Neuronal stem cell (in vitro differentiated cells): Measurements from ENCODE around the gene BRD3.
A peak's percentile ranks its signal among the peaks of the same experiment; 100 is the strongest.

Source experiments
- DNase-seq: peaks from one replicate; pipeline ENCODE4 v3.0.0-alpha.2; 2013; ENCODE audit warnings: low spot score
- H2AFZ ChIP-seq: one replicate; pipeline ENCODE4 v1.6.1; 2013; ENCODE audit warnings: mild to moderate bottlenecking, low read length, inconsistent platforms
- H2AK5ac ChIP-seq: 2 replicates; pipeline ENCODE4 v1.6.1; 2013; ENCODE audit warnings: low read depth, mild to moderate bottlenecking, inconsistent platforms, low read length, moderate library complexity, mixed read lengths
- H2BK120ac ChIP-seq: 2 replicates; pipeline ENCODE4 v1.6.1; 2013; ENCODE audit warnings: low read depth, mild to moderate bottlenecking, inconsistent platforms, low read length, moderate library complexity, mixed read lengths
- H2BK12ac ChIP-seq: one replicate; pipeline ENCODE4 v1.6.1; 2013; ENCODE audit warnings: low read length, inconsistent platforms
- H2BK15ac ChIP-seq: 2 replicates; pipeline ENCODE4 v1.6.1; 2013; ENCODE audit warnings: mild to moderate bottlenecking, low read length, inconsistent platforms, mixed read lengths
- H2BK5ac ChIP-seq: one replicate; pipeline ENCODE4 v1.6.1; 2013; ENCODE audit warnings: inconsistent platforms, mild to moderate bottlenecking, low read length, moderate library complexity
- H3K14ac ChIP-seq: one replicate; pipeline ENCODE4 v1.6.1; 2013; ENCODE audit warnings: low read length, inconsistent platforms
- H3K18ac ChIP-seq: 2 replicates; pipeline ENCODE4 v1.6.1; 2013; ENCODE audit warnings: low read length, inconsistent platforms
- H3K23ac ChIP-seq: 2 replicates; pipeline ENCODE4 v1.6.1; 2013; ENCODE audit warnings: low read depth, mild to moderate bottlenecking, mixed read lengths, low read length, inconsistent platforms; ENCODE audit not compliant: poor library complexity
- H3K27ac ChIP-seq: replicated peaks from 3 replicates; pipeline ENCODE4 v1.5.1; 2013; ENCODE audit warnings: low read length, inconsistent platforms
- H3K27me3 ChIP-seq, 3 experiments: 2 replicates each; pipeline ENCODE4 v1.6.1; 2013; ENCODE audit warnings: low read length in 3 of 3, mild to moderate bottlenecking in 2 of 3, inconsistent platforms in 1 of 3, low read depth in 1 of 3, mixed read lengths in 1 of 3, moderate library complexity in 1 of 3; ENCODE audit not compliant: control insufficient read depth in 3 of 3, insufficient read depth in 3 of 3
- H3K36me3 ChIP-seq, 2 donors: replicated peaks in 1 of 2; 2 replicates each; pipeline ENCODE4 v1.6.1; 2013; ENCODE audit warnings: low read length in 2 of 2; ENCODE audit not compliant: control insufficient read depth in 2 of 2, insufficient read depth in 2 of 2
- H3K4ac ChIP-seq: 2 replicates; pipeline ENCODE4 v1.6.1; 2013; ENCODE audit warnings: inconsistent platforms, mild to moderate bottlenecking, low read length, moderate library complexity
- H3K4me1 ChIP-seq, 2 donors: 1 replicate in 1 of 2; 2 replicates in 1 of 2; pipeline ENCODE4 v1.6.1; 2013; ENCODE audit warnings: low read length in 2 of 2, low read depth in 1 of 2; ENCODE audit not compliant: control insufficient read depth in 2 of 2, insufficient read depth in 1 of 2
- H3K4me2 ChIP-seq: one replicate; pipeline ENCODE4 v1.6.1; 2013; ENCODE audit warnings: mild to moderate bottlenecking, low read length, inconsistent platforms; ENCODE audit not compliant: insufficient read depth, poor library complexity, severe bottlenecking
- H3K4me3 ChIP-seq, 2 donors: 2 replicates each; pipeline ENCODE4 v1.5.1; 2013; ENCODE audit warnings: low read length in 2 of 2, mild to moderate bottlenecking in 2 of 2, inconsistent platforms in 1 of 2, moderate library complexity in 1 of 2
- H3K79me1 ChIP-seq: one replicate; pipeline ENCODE4 v1.6.1; 2013; ENCODE audit warnings: low read depth, mild to moderate bottlenecking, inconsistent platforms, low read length, moderate library complexity
- H3K9ac ChIP-seq: one replicate; pipeline ENCODE4 v1.6.1; 2013; ENCODE audit warnings: mild to moderate bottlenecking, low read depth, low read length, inconsistent platforms; ENCODE audit not compliant: poor library complexity
- H3K9me3 ChIP-seq, 2 donors: replicated peaks in 1 of 2; 2 replicates each; pipeline versions ENCODE3 to v1.6.1; 2013; ENCODE audit warnings: low read length in 2 of 2, mild to moderate bottlenecking in 2 of 2, inconsistent platforms in 1 of 2, low read depth in 1 of 2, mixed read lengths in 1 of 2, moderate library complexity in 1 of 2; ENCODE audit not compliant: control insufficient read depth in 2 of 2, insufficient read depth in 1 of 2
- H4K8ac ChIP-seq: one replicate; pipeline ENCODE4 v1.6.1; 2013; ENCODE audit warnings: low read depth, mild to moderate bottlenecking, inconsistent platforms, low read length, moderate library complexity
- H4K91ac ChIP-seq: one replicate; pipeline ENCODE4 v1.6.1; 2013; ENCODE audit warnings: low read length, low read depth, mild to moderate bottlenecking, inconsistent platforms; ENCODE audit not compliant: poor library complexity
- whole genome bisulfite sequencing, 2 donors: extraction: QIAGEN DNeasy Blood & Tissue Kit; methylation state at CpG; one replicate each; pipeline ENCODE4 v1.1.7; 2013; ENCODE audit warnings: missing lambda C conversion rate in 2 of 2, mixed read lengths in 1 of 2; ENCODE audit not compliant: insufficient read length in 2 of 2, insufficient replicate concordance in 1 of 2; ENCODE audit errors: extremely low coverage in 2 of 2; 5-methylcytosine and 5-hydroxymethylcytosine counted together

Gene BRD3

GRCh38 chr9:134040176-134040565, 27.7 kb downstream of the BRD3 start:
- no peak overlapping the region for H3K27ac ChIP-seq
- H3K4ac ChIP-seq = no peak overlapping the region
- H3K9me3 ChIP-seq = no peaks in the 10 kb centered on the region
- H3K4me1 ChIP-seq = no peaks in the 10 kb centered on the region
- H3K4me3 ChIP-seq = no peak overlapping the region
- no peak overlapping the region for H3K14ac ChIP-seq
- no peak overlapping the region for H3K4me2 ChIP-seq
- H2BK12ac ChIP-seq = no peak overlapping the region
- no peak overlapping the region for H4K8ac ChIP-seq
- H4K91ac ChIP-seq = no peak overlapping the region
- H3K9ac ChIP-seq = no peak overlapping the region
- H3K27me3 ChIP-seq = no peaks in the 10 kb centered on the region
- H3K23ac ChIP-seq = no peak overlapping the region
- H2BK15ac ChIP-seq = no peak overlapping the region
- no peak overlapping the region for H3K18ac ChIP-seq
- H2AK5ac ChIP-seq = no peak overlapping the region
- peaks cover 10% of the 10 kb centered on the region for H3K79me1 ChIP-seq
- no CpG with 5 or more reads among the region's 17 CpGs for WGBS, 2 donors
- H2BK5ac ChIP-seq = no peak overlapping the region
- peaks cover 64 to 98% of the 10 kb centered on the region in 2 donors for H3K36me3 ChIP-seq
- H2BK120ac ChIP-seq = no peak overlapping the region
- H2AFZ ChIP-seq = no peak overlapping the region
- no peak for DNase-seq

- Histone ChIP-seq H2AFZ (no peak overlapping the region), H2AK5ac (no peak overlapping the region), H3K36me3 (peaks cover 64 to 98% of the 10 kb centered on the region in 2 donors), H3K9me3 (no peaks in the 10 kb centered on the region), H2BK5ac (no peak overlapping the region), H3K79me1 (peaks cover 10% of the 10 kb centered on the region), H3K9ac (no peak overlapping the region), H3K4me2 (no peak overlapping the region), H4K91ac (no peak overlapping the region), H3K27me3 (no peaks in the 10 kb centered on the region), H3K27ac (no peak overlapping the region), H3K14ac (no peak overlapping the region), H3K4me3 (peak overlapping the region in 1 of 2 donors; percentile 15), H3K23ac (no peak overlapping the region), H4K8ac (no peak overlapping the region), H2BK12ac (no peak overlapping the region), H2BK120ac (no peak overlapping the region), H3K18ac (no peak overlapping the region), H2BK15ac (no peak overlapping the region), H3K4ac (no peak overlapping the region), H3K4me1 (no peaks in the 10 kb centered on the region)
- no CpG with 5 or more reads among the region's 20 CpGs for WGBS, 2 donors
- no peak for DNase-seq
Observed at GRCh38 chr9:134039386-134040175, 28.2 kb downstream of the BRD3 start.

GRCh38 chr9:134037641-134038040, 30.2 kb downstream of the BRD3 start:
- no peak overlapping the region for H2AFZ ChIP-seq
- H4K8ac ChIP-seq = no peak overlapping the region
- H2BK5ac ChIP-seq = no peak overlapping the region
- no peak for DNase-seq
- H2AK5ac ChIP-seq = no peak overlapping the region
- no peak overlapping the region for H3K23ac ChIP-seq
- peaks cover 10% of the 10 kb centered on the region for H3K79me1 ChIP-seq
- no peak overlapping the region for H4K91ac ChIP-seq
- no peak overlapping the region for H3K4me2 ChIP-seq
- H3K27ac ChIP-seq = no peak overlapping the region
- H3K18ac ChIP-seq = no peak overlapping the region
- no peak overlapping the region for H3K9ac ChIP-seq
- H2BK15ac ChIP-seq = no peak overlapping the region
- H3K4me1 ChIP-seq = no peaks in the 10 kb centered on the region
- H3K4me3 ChIP-seq = no peak overlapping the region
- no peaks in the 10 kb centered on the region for H3K27me3 ChIP-seq
- no peak overlapping the region for H3K4ac ChIP-seq
- no peak overlapping the region for H2BK120ac ChIP-seq
- no peak overlapping the region for H3K14ac ChIP-seq
- peaks cover 66 to 98% of the 10 kb centered on the region in 2 donors for H3K36me3 ChIP-seq
- H3K9me3 ChIP-seq = no peaks in the 10 kb centered on the region
- no peak overlapping the region for H2BK12ac ChIP-seq
- no CpG with 5 or more reads among the region's 2 CpGs for WGBS, 2 donors

GRCh38 chr9:134036130-134036529, 31.7 kb downstream of the BRD3 start:
- H3K23ac ChIP-seq = no peak overlapping the region
- no peaks in the 10 kb centered on the region for H3K4me1 ChIP-seq
- no peak overlapping the region for H2BK15ac ChIP-seq
- H3K4me2 ChIP-seq = no peak overlapping the region
- no peak overlapping the region for H3K14ac ChIP-seq
- peak overlapping the region; percentile 40 for H3K9ac ChIP-seq
- no peak overlapping the region for H3K4ac ChIP-seq
- peak overlapping the region; percentile 35 for H2BK5ac ChIP-seq
- H3K4me3 ChIP-seq = no peak overlapping the region
- H3K79me1 ChIP-seq = peaks cover 10% of the 10 kb centered on the region
- no peak overlapping the region for H4K8ac ChIP-seq
- no peak overlapping the region for H2BK120ac ChIP-seq
- DNase-seq = no peak
- no CpG with 5 or more reads among the region's 16 CpGs for WGBS, 2 donors
- H3K27ac ChIP-seq = no peak overlapping the region
- no peak overlapping the region for H2BK12ac ChIP-seq
- no peak overlapping the region for H3K18ac ChIP-seq
- H2AFZ ChIP-seq = no peak overlapping the region
- H2AK5ac ChIP-seq = no peak overlapping the region
- no peaks in the 10 kb centered on the region for H3K27me3 ChIP-seq
- H3K9me3 ChIP-seq = no peaks in the 10 kb centered on the region
- H4K91ac ChIP-seq = no peak overlapping the region
- H3K36me3 ChIP-seq = peaks cover 61 to 99% of the 10 kb centered on the region in 2 donors
